ENCODE measurements around the gene SNTB2.

DNA sequence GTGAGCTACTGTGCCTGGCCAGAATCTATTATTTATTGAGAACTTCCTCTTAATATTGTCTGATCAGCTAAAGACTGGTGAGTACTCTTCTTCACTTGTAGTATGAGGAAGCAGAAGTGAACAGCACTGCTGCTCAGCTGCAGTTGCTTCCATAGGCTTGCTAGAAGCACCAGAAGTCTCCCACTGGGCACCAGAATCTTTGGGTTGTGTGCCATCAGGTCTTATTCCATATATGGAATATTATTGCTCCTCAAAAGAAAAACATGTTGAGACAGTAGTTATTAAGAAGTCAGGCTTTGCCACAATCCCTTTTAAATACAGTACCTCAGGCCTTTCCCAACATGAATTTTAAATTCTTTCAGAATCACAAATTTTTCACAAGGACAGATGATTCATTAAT is 17.2 kb downstream of the SNTB2 start:
- TF ChIP-seq, protein P1, sequence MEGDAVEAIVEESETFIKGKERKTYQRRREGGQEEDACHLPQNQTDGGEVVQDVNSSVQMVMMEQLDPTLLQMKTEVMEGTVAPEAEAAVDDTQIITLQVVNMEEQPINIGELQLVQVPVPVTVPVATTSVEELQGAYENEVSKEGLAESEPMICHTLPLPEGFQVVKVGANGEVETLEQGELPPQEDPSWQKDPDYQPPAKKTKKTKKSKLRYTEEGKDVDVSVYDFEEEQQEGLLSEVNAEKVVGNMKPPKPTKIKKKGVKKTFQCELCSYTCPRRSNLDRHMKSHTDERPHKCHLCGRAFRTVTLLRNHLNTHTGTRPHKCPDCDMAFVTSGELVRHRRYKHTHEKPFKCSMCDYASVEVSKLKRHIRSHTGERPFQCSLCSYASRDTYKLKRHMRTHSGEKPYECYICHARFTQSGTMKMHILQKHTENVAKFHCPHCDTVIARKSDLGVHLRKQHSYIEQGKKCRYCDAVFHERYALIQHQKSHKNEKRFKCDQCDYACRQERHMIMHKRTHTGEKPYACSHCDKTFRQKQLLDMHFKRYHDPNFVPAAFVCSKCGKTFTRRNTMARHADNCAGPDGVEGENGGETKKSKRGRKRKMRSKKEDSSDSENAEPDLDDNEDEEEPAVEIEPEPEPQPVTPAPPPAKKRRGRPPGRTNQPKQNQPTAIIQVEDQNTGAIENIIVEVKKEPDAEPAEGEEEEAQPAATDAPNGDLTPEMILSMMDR (IDR thresholded peaks at IDR 0.05; ENCODE audit: low read depth, low read length, missing input control): no peak
- TF ChIP-seq TAF1 (conservative IDR thresholded peaks at IDR 0.05) (no peak), NR2F2 (IDR thresholded peaks at IDR 0.05) (no peak), EGR1 (IDR thresholded peaks at IDR 0.05; ENCODE audit: low read depth in 2 of 2) (no peak)
- TF ChIP-seq, protein P2, sequence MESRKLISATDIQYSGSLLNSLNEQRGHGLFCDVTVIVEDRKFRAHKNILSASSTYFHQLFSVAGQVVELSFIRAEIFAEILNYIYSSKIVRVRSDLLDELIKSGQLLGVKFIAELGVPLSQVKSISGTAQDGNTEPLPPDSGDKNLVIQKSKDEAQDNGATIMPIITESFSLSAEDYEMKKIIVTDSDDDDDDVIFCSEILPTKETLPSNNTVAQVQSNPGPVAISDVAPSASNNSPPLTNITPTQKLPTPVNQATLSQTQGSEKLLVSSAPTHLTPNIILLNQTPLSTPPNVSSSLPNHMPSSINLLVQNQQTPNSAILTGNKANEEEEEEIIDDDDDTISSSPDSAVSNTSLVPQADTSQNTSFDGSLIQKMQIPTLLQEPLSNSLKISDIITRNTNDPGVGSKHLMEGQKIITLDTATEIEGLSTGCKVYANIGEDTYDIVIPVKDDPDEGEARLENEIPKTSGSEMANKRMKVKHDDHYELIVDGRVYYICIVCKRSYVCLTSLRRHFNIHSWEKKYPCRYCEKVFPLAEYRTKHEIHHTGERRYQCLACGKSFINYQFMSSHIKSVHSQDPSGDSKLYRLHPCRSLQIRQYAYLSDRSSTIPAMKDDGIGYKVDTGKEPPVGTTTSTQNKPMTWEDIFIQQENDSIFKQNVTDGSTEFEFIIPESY (IDR thresholded peaks at IDR 0.05): no peak

Measured in liver (tissue), 3 donors.